CD4-positive, alpha-beta T cell treated with Interleukin-4 for 4 hours (primary cell): Measurements from ENCODE around the gene RPS8.
"Not testable (repeated sequence)": the region's sequence is repeated elsewhere in the genome, so short reads cannot be mapped to it uniquely, and the experiment has no call there.

Experiments
- DNase-seq: peaks from one replicate; pipeline ENCODE4 v3.0.0-alpha.2; 2020

RPS8 gene

GRCh38 chr1:44775078-44775929, at the start of gene RPS8:
RPS8 (plus strand) TSS chr1:44775540; CDS start chr1:44775597, 57 bp downstream.
- DNase-seq = peak; percentile 90

DNA sequence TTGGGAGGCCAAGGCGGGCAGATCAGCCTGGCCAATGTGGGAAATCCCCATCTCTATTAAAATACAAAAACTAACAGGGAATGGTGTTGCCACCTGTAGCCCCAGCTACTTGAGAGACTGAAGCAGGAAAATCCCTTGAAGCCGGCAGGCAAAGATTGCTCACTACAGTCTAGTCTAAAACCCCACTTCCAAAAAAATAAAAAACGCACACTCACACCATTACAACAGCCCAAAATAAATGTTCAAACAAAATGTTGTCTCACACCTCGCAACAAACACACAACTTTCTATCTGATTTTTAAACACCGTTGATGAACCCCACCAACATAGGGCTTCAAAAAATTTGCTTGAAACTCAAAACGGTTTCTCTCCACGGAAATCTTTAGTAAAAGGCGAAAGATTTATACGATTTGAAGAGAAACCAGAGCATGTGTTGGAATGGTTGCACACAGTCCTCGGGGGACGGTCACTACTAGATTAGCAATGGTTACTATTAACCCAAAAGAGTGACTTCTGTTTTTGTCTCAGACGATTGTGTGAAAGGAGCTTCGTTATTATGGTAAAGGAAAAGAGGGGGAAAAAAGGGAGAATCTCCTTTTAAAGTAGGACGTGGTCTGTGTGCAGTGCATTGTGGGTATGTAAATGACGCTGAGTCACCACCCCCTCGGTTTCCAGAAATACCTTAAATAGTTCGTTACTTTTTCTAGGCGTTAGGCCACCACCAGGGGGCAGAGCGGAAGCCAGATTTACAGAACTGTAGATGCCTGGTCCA, 44.4 kb upstream of the RPS8 start, which contains the start of gene RNU5D-1:
Gene RNU5D-1, minus strand, starts transcription at position 430 of the 772 bp plus-strand sequence.
- DNase-seq = peak; percentile 95

DNA sequence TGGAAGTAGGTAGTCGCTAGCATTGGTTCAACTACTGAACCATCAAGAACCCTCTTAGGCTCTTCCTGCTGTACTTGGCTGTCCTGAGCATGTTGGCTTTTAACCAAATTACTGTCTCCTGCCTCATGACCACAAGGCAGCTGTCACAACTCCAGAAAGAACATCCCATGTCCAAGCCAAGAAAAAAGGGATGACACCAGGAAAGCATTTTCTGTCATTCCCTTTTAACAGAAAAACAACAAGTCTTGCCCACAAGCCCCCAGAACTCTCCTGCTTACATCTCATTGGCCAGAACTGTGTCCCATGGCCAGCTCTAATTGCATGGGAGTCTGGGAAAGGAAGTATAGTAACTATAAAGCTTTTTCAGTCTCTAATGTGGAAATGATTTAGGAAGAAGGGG, 42.0 kb upstream of the RPS8 start:
- no peak for DNase-seq

DNA sequence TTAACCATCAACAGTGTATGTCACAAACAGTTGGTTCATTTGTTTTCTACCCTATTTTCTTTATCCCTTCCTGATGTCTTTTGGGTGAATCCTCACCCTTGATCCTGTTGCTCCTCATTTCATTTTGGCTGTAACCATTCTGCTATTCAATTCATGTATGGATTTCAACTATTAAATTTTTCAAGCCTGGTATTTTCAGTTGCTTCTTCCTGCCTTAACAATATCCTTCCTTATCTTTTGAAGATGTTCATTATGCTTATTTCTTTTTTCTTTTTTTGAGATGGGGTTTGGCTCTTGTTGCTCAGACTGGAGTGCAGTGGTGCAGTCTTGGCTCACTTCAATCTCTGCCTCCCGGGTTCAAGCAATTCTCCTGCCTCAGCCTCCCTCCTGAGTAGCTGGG, 41.6 kb upstream of the RPS8 start:
- DNase-seq = no peak

DNA sequence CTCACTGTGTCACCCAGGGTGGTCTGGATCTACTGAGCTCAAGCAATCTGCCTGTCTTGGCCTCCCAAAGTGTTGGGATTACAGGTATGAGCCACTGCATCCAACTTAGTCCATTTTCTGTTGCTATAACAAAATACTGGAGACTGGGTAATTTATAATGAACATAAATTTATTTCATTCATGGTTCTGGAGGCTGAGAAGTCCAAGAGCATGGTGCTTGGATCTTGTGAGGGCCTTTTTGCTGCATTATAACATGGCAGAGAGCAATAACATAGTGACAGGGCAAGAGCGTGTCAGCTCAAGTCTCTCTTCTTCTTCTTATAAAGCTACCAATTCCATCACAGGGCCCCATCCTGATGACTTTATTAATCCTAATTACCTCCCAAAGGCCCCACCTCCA, 39.3 kb upstream of the RPS8 start:
- DNase-seq = no peak

- DNase-seq = not testable (repeated sequence)
These were observed 36.4 kb upstream of the RPS8 start for GRCh38 chr1:44738953-44739306.

DNA sequence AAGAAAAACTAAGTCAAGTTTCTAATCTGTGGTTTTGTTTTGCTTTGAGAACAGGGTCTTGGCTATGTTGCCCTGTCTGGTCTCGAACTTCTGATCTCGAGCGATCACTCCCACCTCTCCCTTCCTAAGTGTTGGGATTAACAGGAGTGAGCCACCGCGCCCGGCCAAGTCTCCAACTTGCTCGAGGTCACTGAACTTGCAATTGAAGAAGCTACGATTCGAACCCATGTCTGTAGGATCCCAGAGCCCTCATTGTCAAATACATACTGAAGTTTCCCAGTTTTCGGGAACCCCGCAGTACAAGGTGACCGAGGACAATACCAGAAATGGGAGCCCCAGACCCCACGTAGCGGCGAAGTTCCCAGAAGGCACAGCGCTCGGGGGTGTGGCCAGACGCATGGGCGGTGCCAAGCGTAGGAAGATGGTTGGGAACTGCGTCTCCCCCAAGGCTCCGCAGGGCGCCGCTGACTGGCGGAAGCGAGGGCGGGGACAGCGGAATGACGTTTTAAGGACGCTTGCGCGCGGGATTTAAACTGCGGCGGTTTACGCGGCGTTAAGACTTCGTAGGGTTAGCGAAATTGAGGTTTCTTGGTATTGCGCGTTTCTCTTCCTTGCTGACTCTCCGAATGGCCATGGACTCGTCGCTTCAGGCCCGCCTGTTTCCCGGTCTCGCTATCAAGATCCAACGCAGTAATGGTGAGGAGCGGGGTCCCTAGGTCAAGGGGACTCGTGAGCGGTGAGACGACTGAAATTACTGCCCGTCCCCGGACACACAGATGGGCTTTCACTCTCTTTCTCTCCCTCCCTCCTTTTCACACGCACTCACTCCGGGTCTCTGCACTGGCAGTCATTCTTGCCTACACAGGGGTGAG, 35.8 kb upstream of the RPS8 start, which contains the start of gene KIF2C:
Gene KIF2C, plus strand, starts transcription at position 531 of the 872 bp plus-strand sequence. Its CDS starts 96 bp downstream, at position 627.
- DNase-seq = peak; percentile 95

GRCh38 chr1:44740179-44740617, 35.1 kb upstream of the RPS8 start:
- DNase-seq = no peak

GRCh38 chr1:44743211-44743610, 32.1 kb upstream of the RPS8 start:
- DNase-seq = no peak

DNA sequence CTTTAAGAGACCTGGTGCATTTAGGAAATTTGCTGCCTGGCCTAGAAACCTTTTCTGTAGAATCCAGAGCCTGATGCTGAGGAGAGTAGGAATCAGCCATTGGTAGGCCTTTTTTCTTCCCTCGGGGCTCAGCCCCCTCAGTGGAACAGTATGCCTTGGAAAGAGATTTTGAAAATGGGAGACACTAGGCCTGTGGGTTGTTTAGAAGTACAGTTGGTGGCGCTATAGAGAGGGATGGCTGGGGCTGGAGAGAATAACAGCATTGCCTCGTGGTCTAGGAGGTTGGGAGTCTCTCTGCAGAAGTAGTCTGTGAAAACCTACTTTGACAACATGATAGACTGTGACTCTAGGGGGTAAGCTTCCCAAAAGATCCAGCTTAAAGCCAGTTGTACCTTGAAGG, 27.5 kb upstream of the RPS8 start:
- DNase-seq = no peak

GRCh38 chr1:44757420-44757819, 17.9 kb upstream of the RPS8 start:
- DNase-seq = no peak

DNA sequence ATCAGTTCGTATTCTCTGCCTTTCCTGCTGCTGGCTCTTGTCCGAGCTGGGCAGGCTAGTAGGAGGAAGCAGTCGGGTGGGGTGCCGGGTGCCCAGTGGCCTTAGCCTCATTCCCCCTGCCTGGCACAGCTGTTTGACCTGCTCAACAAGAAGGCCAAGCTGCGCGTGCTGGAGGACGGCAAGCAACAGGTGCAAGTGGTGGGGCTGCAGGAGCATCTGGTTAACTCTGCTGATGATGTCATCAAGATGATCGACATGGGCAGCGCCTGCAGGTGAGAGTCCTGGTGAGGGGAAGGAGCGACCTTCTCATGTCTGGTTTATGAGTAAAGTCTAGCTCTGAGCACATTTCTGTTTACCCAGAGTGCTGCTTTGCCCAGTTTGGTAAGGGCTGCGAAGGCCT, 16.3 kb upstream of the RPS8 start:
- DNase-seq = no peak

DNA sequence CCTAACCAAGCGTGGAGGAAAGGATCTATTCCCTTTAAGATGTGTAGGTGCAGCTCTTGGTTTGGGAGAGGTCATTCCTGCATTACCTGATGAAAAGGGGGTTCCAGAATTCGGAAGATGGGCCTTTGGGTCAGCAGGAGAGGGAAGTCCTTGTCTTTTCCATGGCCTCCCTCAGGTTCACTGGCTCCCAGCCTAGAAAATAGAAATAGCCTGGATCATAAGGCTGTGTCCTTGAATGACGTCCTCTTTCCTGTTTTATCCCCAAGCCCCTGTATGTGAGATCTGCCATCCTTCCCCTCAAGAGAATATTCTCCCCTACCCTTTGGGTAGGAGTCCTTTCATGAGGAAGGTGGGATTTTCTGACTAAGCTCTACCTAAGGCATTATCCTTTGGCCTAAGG, 14.5 kb upstream of the RPS8 start:
- DNase-seq = no peak

DNA sequence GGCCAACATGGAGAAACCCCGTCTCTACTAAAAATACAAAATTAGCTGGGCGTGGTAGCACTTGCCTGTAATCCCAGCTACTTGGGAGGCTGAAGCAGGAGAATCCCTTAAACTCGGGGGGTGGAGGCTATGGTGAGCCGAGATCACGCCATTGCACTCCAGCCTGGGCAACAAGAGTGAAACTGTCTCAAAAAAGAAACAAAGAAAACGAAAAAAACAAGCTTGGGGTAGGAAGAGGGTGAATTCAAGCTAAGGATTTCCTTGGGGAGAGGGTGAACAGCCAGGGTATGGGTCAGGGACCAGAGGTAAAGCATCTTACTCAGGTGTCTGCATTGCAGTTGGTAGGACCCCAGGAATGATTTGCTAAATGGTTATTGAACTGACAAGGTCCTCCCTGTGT, 8.9 kb upstream of the RPS8 start:
- DNase-seq = not testable (repeated sequence)

DNA sequence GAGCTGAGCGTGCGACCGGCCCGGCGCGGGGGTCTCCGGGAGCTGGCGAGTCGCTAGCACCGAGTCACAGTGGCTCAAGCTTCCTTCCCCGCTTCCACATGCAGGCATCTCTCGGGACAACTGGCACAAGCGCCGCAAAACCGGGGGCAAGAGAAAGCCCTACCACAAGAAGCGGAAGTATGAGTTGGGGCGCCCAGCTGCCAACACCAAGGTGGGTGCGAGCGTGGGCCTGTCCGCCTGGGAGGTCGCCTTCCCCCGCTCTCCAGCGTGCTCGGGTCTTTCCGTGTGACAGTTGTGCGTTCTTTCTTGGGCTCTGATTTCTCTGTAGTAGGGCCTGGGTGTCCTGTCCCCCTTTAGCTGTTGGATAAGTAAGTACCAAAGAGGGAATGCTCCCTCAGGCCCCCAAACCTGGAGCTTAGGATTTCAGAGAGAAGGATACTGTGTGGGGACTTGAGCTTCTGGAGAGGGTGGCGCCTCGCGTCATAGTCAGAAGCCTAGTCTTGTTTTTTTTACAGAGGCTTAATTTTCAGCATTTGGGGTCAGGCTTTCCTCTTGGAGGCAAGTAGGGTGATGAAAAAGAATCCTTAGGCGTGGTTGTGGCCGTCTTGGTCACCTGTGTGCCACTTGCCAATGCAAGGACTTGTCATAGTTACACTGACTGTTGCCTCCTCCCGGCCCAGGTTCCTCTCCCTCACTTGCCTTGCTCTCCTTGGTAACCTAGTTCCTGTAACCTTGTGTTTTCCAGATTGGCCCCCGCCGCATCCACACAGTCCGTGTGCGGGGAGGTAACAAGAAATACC, 790 bp downstream of the RPS8 start:
- DNase-seq = peak; percentile 37

DNA sequence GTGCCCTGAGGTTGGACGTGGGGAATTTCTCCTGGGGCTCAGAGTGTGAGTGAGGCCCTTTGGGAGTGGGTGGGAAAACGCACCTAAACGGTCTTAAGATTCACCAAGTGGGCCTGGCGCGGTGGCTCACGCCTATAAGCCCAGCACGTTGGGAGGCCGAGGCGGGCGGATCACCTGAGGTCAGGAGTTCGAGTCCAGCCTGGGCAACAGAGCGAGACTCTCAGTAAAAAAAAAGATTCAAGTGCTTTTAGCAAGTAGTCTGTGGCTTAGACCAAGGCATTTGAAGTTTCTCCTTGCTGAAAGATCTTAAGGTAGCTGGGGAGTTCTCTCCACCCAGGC, 1.4 kb downstream of the RPS8 start:
- no peak for DNase-seq

DNA sequence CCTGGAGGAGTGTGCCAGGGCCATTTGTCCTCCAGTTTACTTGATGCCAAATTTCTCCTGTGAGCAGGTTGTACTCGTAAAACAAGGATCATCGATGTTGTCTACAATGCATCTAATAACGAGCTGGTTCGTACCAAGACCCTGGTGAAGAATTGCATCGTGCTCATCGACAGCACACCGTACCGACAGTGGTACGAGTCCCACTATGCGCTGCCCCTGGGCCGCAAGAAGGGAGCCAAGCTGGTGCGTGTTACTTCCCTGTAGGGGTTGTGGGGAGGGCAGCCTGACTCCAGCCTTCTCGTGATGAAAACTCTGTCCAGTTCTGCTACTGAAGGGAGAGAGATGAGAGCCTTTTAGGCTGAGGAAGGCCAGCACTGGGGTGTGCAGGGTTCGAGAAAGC, 2.2 kb downstream of the RPS8 start:
- DNase-seq = no peak

GRCh38 chr1:44777969-44778635, 2.8 kb downstream of the RPS8 start:
- no peak for DNase-seq

DNA sequence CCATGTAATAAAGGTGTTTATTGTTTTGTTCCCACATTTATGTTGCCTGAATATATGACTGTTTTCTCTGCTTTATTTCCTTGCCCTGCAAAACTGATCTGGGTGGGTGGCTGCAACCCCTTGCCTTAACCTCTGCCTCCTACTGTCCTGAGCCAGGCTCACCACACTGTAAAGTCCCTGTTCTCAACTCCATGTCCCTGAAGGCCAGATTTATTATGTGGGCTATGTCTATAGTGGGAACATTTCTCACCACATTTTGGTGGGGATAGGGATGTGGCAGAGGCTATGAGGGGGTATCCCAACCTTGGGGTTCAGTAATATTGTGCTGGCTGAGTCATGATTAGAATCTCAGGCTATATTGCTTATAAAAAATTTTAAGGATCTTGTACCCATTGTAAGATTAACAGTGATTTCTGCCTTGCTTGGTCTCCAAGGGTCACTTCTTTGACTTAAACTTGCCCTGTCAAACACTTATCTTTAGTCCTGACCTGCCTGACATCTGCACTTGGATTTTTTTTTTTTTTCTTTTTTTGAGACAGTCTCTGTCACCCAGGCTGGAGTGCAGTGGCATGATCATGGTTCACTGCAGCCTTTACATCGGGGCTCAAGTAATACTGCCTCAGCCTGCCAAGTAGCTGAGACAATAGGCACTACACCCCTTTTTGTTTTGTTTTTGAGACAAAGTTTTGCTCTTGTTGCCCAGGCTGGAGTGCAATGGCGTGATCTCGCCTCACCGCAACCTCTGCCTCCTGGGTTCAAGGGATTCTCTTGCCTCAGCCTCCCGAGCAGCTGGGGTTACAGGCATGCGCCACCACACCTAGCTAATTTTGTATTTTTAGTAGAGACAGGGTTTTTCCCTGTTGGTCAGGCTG, 3.6 kb downstream of the RPS8 start:
- DNase-seq = no peak

DNA sequence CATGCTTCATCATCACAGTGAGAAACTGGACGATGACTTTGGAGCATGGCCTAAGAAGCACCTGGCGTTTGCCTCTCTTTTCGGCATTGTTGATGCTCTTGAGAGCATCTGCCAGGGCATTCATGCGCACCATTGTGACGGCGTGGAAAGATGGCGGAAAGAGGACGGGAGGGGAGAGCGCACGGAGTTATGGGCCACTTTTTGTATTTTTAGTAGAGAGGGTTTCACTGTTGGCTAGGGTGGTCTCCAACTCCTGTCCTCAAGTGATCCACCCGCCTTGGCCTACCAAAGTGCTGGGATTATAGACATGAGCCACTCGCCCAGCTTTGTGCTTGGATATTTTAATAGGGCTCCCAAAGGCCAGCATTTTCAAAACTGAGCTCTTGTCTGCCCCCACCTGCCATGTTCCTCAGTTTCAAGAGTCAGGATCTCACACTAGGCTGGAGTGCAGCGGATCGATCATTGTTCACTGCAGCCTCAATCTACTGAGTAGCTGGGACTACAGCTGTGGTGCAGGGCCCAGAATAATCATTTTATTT, 5.3 kb downstream of the RPS8 start:
- DNase-seq = no peak
